Left ventricle myocardium inferior (tissue), 1 donor: ENCODE results near the gene SPATA24. TPM values are rescaled to one million over a fixed set of nuclear protein-coding genes. Genes with fewer than 3 reads are reported as not detected.

Experiments
- DNase-seq: peaks from one replicate; pipeline ENCODE4 v3.0.0-alpha.2; 2020
- H3K27ac ChIP-seq: fragments of 200-600 bp; replicated peaks from 2 replicates; pipeline ENCODE4 v1.8.0; 2021
- H3K27me3 ChIP-seq: fragments of 200-600 bp; 2 replicates; pipeline ENCODE4 v1.8.0; 2021; ENCODE audit warnings: low read depth
- H3K36me3 ChIP-seq: fragments of 200-600 bp; 2 replicates; pipeline ENCODE4 v1.8.0; 2021
- H3K4me1 ChIP-seq: fragments of 200-600 bp; 2 replicates; pipeline ENCODE4 v1.8.0; 2021
- H3K4me3 ChIP-seq: fragments of 200-600 bp; 2 replicates; pipeline ENCODE4 v1.8.0; 2021; ENCODE audit warnings: mild to moderate bottlenecking, moderate library complexity
- H3K9me3 ChIP-seq: fragments of 200-600 bp; replicated peaks from 2 replicates; pipeline ENCODE4 v1.8.0; 2021
- CTCF ChIP-seq: fragments of 200-600 bp; IDR thresholded peaks from 2 replicates; pipeline ENCODE4 v1.8.0; 2021; ENCODE audit warnings: antibody characterized with exemption, mild to moderate bottlenecking, borderline replicate concordance
- intact Hi-C: fragments of 100-400 bp; cut with micrococcal nuclease; formaldehyde crosslinking; loops from one replicate; pipeline ENCODE4 v1.11.0; 2022
- total RNA-seq: library from RNA; stranded (reverse); fragmentation: NEBNext Ultra II Directional; extraction: Animal tissue kit (Norgen Biotek cat#: 25700); gene quantifications from one replicate; pipeline ENCODE4 v1.2.1, GENCODE V29; 2021
- donor health status: DM: no; HTN: yes; CAD: no; lungs with severe emphysema.

SPATA24 gene
- total RNA-seq, 1 donor from 2014 or later, result 15.7 TPM

- H3K4me3 ChIP-seq, result peak overlapping the region; percentile 77
- H3K27me3 ChIP-seq, result no peaks in the 10 kb centered on the region
- H3K27ac ChIP-seq, result peak overlapping the region; percentile 96
- H3K4me1 ChIP-seq, result peaks cover 80% of the 10 kb centered on the region
- TF ChIP-seq CTCF, result peak; percentile 67
- peaks cover 10% of the 10 kb centered on the region for H3K36me3 ChIP-seq
- no peaks in the 10 kb centered on the region for H3K9me3 ChIP-seq
- peak; percentile 62 for DNase-seq
- intact Hi-C loops, result no loop called here
Measured at GRCh38 chr5:139394123-139394653, 9.7 kb downstream of the SPATA24 start.

- H3K9me3 ChIP-seq, result no peaks in the 10 kb centered on the region
- H3K4me3 ChIP-seq, result peak overlapping the region; percentile 77
- intact Hi-C loops, result no loop called here
- peaks cover 10% of the 10 kb centered on the region for H3K36me3 ChIP-seq
- no peak for DNase-seq
- H3K27ac ChIP-seq, result peak overlapping the region; percentile 96
- no peaks in the 10 kb centered on the region for H3K27me3 ChIP-seq
- peaks cover 84% of the 10 kb centered on the region for H3K4me1 ChIP-seq
- TF ChIP-seq CTCF, result no peak
Measured at GRCh38 chr5:139393497-139394122, 10.3 kb downstream of the SPATA24 start.

- no peaks in the 10 kb centered on the region for H3K9me3 ChIP-seq
- TF ChIP-seq CTCF, result peak; percentile 57
- peak overlapping the region; percentile 96 for H3K27ac ChIP-seq
- H3K4me3 ChIP-seq, result peak overlapping the region; percentile 77
- intact Hi-C loops, result no loop called here
- no peaks in the 10 kb centered on the region for H3K27me3 ChIP-seq
- peaks cover 87% of the 10 kb centered on the region for H3K4me1 ChIP-seq
- peaks cover 10% of the 10 kb centered on the region for H3K36me3 ChIP-seq
- peak; percentile 58 for DNase-seq
Measured at GRCh38 chr5:139392678-139393496, 11.0 kb downstream of the SPATA24 start.

- H3K4me1 ChIP-seq, result peaks cover 89% of the 10 kb centered on the region
- intact Hi-C loops, result no loop called here
- H3K9me3 ChIP-seq, result no peaks in the 10 kb centered on the region
- peak overlapping the region; percentile 96 for H3K27ac ChIP-seq
- no peak for DNase-seq
- TF ChIP-seq CTCF, result no peak
- peak overlapping the region; percentile 77 for H3K4me3 ChIP-seq
- no peaks in the 10 kb centered on the region for H3K27me3 ChIP-seq
- H3K36me3 ChIP-seq, result peaks cover 10% of the 10 kb centered on the region
Measured at GRCh38 chr5:139392324-139392677, 11.6 kb downstream of the SPATA24 start.

- no peak for DNase-seq
- Histone ChIP-seq H3K27ac (peak overlapping the region; percentile 96), H3K36me3 (peaks cover 10% of the 10 kb centered on the region), H3K4me1 (peaks cover 83% of the 10 kb centered on the region), H3K27me3 (no peaks in the 10 kb centered on the region), H3K9me3 (no peaks in the 10 kb centered on the region), H3K4me3 (peak overlapping the region; percentile 77)
- intact Hi-C loops, result no loop called here
- no peak for TF ChIP-seq CTCF
Measured at GRCh38 chr5:139391570-139392323, 12.1 kb downstream of the SPATA24 start.
